HG03378 (cell line): ENCODE measurements around the gene KLRG1.

ENCODE experiments used
- ATAC-seq: cut with Tn5 transposase; IDR thresholded peaks from one replicate; pipeline ENCODE4 v1.9.1; 2021; ENCODE audit warnings: mild to moderate bottlenecking, moderate library complexity; ENCODE audit not compliant: unreplicated experiment

Gene KLRG1

DNA sequence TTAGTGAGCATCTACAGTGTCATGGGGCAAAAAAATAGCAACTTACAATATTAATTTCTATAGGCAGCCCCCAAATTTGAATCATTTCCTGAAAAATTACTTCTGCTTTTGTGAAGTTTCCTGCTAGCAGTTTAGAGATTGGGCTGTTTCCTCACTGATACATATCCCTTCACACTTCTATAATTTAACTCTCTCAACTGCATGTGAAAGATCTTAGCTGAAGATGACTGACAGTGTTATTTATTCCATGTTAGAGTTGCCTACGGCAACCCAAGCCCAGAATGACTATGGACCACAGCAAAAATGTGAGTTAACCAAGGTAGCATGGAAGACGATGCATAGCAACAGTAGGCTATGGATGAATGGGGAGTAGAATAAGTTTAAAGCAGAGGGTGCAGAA, at the start of gene KLRG1:
Gene KLRG1 (plus strand): TSS at position 134 of the 400 bp plus-strand sequence. CDS start 90 bp downstream, at position 224.
- ATAC-seq: no peak

- ATAC-seq: no peak
Observed at GRCh38 chr12:8941691-8942478, 47.5 kb upstream of the KLRG1 start.

- no peak for ATAC-seq
Observed at GRCh38 chr12:8943565-8944186, 45.7 kb upstream of the KLRG1 start.

DNA sequence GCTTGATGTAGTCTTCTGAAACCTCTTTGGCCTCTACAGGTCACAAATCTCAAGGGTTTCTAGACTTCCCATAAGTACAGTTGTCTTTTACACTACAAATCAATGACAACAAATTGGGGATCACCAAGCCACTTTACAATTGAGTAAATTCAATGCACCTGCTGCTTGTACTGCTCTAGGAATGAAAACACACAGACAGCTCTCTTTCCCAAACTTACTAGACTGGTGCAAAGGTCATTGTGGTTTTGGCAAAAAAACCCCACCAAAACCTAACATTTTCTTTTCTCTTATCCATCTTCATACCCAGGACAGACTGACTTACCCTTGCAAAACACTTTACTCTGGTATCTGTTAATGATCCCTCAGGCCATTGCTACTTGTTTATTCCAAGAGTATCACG, 42.6 kb upstream of the KLRG1 start:
- no peak for ATAC-seq

GRCh38 chr12:8947737-8948136, 41.6 kb upstream of the KLRG1 start:
- no peak for ATAC-seq

DNA sequence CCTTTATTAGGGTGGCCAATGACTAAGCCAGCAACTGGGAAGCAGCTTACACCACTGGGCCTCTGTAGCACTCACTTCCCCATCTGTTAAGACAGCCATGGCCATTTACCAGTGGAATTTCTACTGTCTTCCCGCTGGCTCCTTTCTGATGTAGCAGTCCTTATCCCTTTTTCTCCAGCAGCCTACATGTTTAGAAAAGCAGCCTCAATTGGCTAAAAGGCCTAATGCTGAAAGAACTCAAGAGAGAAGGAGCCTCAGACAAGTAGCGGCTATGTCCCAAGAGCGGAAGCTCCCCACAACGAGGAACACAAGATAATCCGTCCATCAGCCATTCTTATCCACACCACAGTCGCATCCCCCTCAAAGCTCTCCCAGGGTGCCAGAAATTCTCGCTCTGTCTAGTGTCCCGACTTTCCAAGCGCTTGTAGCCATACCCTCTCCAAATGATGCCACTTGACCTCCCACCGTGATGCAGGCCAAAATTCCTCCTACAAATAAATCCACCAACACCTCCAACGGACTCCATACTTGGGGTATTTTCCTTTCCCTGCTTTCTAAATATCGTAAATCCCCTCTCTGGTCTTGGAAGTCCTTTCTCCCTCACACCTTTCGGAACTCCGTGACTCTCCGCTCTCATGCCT, 40.5 kb upstream of the KLRG1 start:
- no peak for ATAC-seq

DNA sequence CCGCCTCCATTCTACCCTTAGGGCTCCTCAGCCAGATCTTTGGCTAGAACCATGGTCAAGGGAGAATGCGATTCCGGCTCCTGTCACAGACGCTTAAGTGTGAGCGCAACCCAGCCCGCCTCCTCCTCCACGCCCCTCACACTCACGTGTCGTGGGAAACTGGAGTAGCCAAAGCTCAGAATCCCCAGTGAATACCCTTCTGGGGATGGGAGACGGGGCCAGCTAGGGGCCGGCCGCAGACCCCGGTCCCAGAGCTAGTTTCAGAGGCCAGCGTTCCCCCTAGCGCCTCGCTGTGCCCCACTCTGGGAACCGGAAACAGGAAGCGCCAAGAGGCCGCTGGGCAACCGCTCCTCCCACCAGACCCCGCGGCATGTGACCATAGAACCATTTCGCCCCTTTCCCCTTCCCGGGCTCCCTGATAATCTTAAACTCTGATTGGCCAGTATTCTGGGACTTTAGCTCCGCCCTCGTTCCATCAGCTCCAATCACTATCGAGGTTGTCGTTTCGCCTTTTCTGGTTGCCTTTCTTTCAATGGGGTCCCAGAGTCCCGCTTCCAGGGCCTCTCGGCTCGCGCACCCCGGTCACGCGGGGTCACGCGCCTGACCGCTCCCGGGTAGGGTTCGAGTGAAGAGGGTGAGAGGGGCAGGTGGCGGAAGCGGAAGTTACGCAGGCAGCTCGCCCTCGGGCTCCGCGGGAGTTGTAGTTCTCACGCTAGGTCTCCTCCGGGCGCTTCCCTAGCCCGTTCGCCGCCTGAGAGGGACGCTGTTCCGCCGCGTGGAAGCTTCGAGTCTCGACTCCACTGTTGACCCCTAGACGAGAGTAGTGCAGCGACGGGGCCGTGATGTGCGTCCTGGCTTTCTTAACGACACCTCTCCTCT, 39.8 kb upstream of the KLRG1 start, which contains the start of gene M6PR:
Gene M6PR (minus strand): TSS at position 304 of the 879 bp plus-strand sequence. CDS start 3,241 bp downstream, outside the sequence.
- ATAC-seq: peak; percentile 78

DNA sequence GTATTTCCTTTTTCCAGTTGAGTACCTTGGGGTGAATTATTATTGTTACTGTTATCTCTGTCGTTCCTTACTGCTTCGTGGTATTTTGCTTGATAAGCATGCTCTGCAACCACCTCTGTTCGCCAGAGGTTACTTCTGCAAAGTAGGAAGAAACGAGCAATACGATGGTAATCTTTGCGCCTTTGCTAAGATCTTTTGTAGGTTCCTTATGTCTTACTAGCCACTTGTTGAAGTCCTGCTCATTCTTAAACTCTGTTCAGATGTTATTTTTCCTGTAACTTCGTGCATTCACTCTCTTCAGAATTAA, 39.2 kb upstream of the KLRG1 start:
- ATAC-seq: peak; percentile 15

GRCh38 chr12:8950702-8951478, 38.5 kb upstream of the KLRG1 start:
- ATAC-seq: no peak

- ATAC-seq: no peak
Observed at GRCh38 chr12:8951744-8952143, 37.6 kb upstream of the KLRG1 start.

DNA sequence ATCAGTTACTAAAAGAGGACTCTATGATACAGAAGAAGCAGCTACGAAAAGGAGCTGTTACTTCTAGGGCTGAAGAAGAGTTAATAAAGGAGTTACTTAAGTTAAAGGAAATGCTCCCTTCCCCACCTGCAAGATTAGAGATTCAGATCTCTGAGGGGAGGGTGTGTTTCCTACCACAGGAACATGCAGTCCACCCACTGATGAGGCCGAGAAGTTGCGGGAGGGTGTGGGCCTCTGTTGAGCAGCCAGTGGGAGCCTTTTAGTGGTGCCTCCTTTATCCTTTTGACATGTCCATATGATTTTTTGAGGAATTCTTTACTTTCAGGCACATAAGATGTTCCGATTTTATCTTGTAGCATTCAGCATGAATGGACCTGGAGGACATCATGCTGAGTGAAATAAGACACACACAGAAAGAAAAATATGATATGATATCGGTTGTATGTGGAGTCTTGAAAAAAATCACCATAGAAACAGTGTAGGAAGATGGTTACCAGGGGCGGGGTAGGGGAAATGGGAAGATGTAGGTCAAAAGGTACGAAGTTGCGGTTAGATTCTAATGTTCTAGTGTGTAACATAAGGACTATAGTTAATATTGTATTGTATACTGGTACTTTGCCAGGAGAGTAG, 35.5 kb upstream of the KLRG1 start:
- no peak for ATAC-seq

DNA sequence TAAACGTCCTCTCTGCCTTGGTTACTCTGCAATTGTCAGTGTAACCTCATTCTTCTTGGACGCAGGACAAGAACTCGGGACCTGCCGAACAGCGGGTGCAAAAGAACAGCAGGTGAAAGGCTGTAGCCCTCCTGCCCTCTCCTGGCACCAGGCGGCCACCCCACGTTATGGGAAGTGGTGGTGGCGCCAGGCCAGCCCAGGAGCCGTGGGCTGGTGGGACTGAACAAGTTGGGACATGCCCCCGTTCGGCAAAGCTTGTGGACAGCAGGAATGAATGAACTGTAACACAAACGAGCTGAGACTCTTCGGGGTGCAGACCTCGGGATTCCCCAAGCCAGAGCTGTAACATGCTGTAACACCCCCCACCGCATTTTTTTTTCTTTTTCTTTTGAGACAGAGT, 33.3 kb upstream of the KLRG1 start:
- ATAC-seq: no peak

DNA sequence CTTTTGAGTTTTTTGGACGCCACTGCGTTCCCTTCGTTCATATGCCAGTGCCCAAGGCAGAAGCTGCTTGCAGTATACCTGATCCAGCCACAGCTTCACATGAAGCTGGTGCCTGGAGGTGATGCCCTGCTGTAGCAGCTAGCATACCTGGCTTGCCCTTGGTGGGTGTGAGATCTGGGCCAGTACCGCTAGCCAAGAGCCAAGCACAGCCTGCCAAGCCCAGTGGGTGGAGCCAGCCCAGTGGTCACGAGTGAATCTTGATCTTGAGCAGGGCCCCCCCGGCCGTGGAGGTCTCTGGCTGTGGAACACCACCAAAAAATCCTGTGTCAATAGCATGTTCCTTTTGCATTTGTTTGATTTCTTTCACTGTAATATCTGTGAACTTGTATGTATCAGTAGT, 32.6 kb upstream of the KLRG1 start:
- no peak for ATAC-seq

- ATAC-seq: no peak
Observed at GRCh38 chr12:8957561-8957960, 31.8 kb upstream of the KLRG1 start.

DNA sequence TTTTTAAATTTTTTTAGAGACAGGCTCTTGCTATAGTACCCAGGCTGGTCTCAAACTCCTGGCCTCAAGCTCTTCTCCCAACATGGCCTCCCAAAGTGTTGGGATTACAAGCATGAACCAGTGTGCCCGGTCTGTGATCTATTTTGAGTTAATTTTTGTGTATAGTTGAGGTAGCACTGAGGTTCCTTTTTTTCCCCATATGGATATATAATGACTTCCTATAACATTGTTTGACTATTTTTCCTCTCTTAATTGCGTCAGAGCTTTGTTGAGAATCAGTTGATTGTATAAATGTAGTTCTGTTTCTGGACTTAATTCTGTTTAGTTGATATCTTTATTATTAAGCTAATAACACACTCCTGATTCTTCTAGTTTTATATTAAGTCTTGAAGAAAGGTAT, 31.3 kb upstream of the KLRG1 start:
- ATAC-seq: no peak

DNA sequence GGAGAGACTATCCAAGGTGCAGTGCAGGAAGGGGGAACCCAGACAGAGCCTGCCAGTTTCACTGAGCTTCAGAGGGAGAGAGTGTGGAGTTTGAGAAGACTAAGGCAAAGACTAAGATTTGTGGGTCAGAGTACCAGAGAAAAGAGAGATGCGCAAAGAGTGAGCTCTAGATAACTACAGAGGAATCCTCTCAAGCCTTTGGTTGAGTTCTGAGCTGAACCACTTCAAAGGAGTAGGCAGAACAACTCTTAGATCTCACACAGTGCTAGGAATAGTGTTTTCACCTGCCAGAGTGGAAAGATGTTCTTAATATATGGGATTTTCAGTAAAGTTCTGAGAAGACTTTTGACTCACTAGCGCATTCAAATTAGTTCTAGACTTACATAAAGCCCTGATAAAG, 29.2 kb upstream of the KLRG1 start:
- no peak for ATAC-seq

- ATAC-seq: no peak
Observed at GRCh38 chr12:8968761-8969160, 20.6 kb upstream of the KLRG1 start.

DNA sequence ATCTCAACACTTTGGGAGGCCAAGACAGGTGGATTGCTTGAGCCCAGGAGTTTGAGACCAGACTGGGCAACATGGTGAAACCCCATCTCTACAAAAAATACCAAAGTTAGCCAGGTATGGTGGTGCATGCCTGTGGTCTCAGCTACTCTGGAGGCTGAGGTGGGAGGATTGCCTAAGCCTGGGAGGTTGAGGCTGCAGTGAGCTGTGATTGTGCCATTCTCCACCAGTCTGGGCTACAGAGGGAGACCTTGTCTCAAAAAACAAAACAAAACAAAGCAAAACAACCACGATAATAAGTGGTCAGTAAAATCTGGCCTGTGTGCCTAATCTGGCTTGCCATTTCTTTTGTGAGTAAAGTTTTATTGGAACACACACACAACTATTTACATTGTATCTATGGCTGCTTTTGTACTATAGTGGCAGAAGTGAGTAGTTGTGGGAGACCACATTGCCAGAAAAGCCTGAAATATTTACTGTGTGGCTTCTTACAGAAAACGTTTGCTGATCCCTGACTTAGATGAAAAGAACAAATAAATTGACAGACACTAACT, 19.4 kb upstream of the KLRG1 start:
- no peak for ATAC-seq

GRCh38 chr12:8970432-8970831, 18.9 kb upstream of the KLRG1 start:
- ATAC-seq: no peak

DNA sequence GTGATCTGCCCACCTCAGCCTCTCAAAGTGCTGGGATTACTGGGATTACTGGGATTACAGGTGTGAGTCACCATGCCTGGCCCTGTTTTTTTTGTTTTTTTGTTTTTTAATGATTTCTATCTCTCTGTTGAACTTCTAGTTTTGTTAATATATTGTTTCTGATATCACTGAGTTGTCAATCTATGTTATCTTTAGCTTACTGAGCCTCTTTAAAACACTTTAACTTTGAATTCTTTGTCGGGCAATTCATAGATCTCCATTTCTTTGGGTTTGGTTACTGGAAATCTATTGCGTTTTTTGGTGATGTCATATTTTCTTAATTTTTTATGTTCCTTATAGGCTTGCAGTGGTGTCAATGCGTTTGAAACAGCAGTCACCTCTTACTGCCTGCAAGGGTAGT, 9.2 kb upstream of the KLRG1 start:
- ATAC-seq: no peak
